Activated T-cell treated with anti-CD3 and anti-CD28 coated beads for 48 hours (primary cell): ENCODE data around the gene HEXIM2.
"Not testable (repeated sequence)": the region's sequence is repeated elsewhere in the genome, so short reads cannot be mapped to it uniquely, and the experiment has no call there.

Source experiments
- DNase-seq: peaks from one replicate; pipeline ENCODE4 v3.0.0-alpha.2; 2020; ENCODE audit warnings: low read depth

The HEXIM2 gene

GRCh38 chr17:45170280-45170930, 8.7 kb downstream of the HEXIM2 start:
- DNase-seq, result no peak

GRCh38 chr17:45170931-45171337, 9.3 kb downstream of the HEXIM2 start:
- no peak for DNase-seq

- DNase-seq, result no peak
These were observed 9.9 kb downstream of the HEXIM2 start for GRCh38 chr17:45171338-45172231.

DNA sequence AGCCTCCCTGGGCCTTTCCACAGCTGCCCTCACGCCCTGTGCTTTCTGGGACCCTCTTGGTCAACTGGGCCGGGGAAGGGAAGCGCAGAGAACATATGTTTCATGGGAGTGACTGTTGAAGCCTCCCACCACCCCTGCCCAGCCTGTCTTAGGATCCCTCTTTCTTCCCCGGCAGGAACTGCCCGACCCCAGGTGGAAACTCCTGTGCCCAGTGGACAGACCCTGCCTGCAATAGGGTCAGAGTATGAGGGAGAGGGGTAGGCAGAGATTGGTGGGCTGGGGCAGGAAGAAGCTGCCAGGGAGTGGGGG, 10.5 kb downstream of the HEXIM2 start:
- DNase-seq, result no peak

- peak; percentile 48 for DNase-seq
These were observed 11.0 kb downstream of the HEXIM2 start for GRCh38 chr17:45172541-45173286.

DNA sequence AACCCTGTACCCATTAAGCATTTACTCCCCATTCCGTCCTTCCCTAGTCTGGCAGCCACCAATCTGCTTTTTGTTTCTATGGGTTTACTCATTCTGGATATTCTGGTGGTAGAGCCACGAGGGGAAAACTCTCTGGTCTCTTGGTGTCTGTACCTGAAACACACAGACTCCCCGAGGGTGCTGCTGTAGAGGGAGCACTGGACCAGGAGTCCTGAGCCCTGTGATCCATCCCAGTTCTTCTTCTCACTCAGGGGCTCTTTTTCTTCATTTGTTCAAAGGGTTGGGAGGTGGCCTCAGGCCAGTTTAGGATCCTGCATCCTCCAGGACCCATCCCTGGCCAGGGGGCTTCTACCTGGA, 14.1 kb downstream of the HEXIM2 start:
- DNase-seq, result no peak

- no peak for DNase-seq
These were observed 15.9 kb downstream of the HEXIM2 start for GRCh38 chr17:45177563-45177962.

DNA sequence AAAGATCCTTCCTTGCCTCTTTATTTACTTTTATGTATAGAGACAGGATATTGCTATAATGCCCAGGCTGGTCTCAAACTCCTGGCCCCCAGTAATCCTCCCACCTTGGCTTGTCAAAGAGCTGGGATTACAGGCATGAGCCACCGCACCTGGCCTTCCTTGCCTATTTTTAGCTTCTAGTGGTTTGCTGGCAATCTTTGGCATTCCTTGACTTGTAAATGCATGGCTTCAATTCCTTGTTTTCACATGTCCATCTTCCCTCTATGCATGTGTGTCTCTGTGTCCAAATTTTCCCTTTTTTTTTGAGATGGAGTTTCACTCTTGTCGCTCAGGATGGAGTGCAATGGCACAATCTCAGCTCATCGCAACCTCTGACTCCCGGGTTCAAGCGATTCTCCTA, 22.5 kb downstream of the HEXIM2 start:
- no peak for DNase-seq

DNA sequence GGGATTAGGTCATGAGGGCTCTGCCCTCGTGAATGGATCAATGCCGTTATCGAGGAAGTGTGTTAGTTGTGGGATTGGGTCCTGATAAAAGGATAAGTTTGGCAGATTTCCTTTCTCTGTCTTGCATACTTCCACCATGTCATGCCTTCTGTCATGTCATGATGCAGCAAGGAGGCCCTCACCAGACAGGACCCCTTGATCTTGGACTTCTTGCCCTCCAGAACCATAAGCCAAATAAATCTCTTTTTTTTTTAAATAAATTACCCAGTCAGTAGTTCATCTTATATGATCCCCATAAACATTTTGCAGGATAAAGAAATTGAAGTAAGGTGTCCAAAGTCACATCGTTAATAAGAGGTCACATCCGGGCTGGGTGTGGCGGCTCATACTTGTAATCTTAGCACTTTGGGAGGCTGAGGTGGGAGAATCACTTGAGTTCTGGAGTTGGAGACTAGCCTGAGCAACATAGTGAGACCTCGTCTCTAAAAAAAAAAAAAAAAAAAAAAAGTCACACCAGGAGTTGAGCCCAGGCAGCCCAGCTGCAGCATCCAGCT, 25.2 kb downstream of the HEXIM2 start:
- DNase-seq, result no peak

- DNase-seq, result no peak
These were observed 27.3 kb downstream of the HEXIM2 start for GRCh38 chr17:45189009-45189408.

- DNase-seq, result no peak
These were observed 29.0 kb downstream of the HEXIM2 start for GRCh38 chr17:45190503-45191255.

DNA sequence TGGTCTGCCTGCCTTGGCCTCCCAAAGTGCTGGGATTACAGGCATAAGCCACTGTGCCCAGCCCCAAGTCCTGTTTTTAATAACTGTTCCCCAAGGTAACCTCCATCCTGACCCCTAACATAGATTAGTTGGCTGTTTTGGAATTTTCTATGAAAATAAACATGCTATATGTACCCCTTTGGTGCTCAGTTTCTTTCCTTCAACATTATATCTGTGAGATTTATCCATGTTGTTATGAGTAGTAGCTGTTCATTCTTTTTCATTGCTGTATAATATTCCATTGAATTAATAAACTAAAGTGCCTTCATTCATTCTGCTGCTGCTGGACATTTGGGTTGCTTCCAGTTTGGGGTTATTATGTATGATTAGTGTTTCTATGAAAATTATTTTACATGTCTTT, 33.7 kb downstream of the HEXIM2 start:
- no peak for DNase-seq

- no peak for DNase-seq
These were observed 35.4 kb downstream of the HEXIM2 start for GRCh38 chr17:45197108-45197507.

DNA sequence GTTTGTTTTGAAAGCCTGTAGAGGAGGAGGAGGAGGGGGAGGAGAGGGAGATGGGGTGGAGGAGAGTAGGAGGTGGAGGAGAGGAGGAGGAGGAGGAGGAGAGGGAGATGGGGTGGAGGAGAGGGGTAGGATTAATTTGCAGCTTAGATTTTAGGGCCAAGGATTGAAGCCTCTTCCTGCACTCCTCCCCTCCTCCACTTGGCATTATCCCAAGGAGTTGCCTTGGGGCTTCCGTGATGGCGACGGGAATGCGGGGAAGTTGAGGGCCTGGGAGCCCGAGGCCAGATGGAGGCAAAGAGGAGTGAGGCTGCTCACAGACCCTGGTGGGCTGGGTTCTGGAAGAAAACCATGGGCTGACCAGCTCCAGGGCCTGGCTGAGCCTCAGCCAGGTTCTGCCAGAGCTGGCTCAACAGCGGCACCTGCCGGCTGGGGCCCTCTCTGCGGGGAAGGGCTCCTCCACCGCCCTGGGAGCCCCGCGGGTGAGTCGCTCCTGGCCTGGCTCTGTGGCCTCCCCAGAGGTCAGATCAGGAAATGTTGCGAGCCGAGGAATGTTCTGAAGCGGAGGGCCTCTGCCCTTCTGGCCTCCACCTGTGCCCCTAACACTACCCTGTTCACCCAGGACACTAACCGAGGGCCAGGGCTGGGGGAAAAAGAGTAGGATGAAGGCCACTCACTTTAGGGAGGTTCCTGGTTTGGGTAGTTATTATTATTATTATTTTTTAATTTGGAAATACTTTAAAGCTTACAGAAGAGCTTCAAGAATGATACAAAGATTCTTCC, 36.1 kb downstream of the HEXIM2 start:
- DNase-seq, result peak; percentile 91

DNA sequence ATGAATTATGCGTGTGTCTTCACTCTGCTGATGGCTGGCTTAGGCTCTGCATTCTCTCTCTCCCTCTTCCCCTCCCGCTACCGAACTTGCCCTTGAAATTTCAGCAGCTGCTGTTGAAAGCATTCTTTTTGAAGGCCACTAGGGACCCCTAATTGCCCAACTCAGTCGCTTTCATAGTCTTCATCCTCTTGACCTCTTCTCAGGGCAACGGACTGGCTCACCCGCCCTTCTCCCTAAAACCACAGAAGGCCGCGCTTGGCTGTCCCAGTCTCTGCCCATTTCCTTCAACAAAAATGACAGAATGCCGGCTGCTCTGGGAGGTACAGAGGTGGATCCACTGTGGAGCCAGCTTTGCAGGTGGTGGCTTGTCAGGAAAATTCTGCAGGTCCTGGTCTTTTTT, 39.0 kb downstream of the HEXIM2 start:
- no peak for DNase-seq

GRCh38 chr17:45201457-45201856, 39.8 kb downstream of the HEXIM2 start:
- DNase-seq, result no peak

DNA sequence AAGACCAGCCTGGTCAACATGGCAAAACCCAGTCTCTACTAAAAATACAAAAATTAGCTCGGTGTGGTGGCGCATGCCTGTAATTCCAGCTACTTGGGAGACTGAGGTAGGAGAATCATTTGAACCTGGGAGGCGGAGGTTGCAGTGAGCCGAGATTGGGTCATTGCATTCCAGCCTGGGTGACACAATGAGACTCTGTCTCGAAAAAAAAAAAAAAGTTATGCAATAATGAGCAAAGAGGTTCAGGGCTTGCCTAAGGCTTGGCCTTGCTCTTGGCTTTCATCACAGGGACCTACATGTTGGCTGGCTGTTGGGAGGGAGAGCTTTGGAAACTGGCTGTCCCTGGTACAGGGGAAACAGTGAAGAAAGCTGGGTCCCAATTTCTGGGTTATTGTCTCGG, 40.2 kb downstream of the HEXIM2 start:
- not testable (repeated sequence) for DNase-seq

DNA sequence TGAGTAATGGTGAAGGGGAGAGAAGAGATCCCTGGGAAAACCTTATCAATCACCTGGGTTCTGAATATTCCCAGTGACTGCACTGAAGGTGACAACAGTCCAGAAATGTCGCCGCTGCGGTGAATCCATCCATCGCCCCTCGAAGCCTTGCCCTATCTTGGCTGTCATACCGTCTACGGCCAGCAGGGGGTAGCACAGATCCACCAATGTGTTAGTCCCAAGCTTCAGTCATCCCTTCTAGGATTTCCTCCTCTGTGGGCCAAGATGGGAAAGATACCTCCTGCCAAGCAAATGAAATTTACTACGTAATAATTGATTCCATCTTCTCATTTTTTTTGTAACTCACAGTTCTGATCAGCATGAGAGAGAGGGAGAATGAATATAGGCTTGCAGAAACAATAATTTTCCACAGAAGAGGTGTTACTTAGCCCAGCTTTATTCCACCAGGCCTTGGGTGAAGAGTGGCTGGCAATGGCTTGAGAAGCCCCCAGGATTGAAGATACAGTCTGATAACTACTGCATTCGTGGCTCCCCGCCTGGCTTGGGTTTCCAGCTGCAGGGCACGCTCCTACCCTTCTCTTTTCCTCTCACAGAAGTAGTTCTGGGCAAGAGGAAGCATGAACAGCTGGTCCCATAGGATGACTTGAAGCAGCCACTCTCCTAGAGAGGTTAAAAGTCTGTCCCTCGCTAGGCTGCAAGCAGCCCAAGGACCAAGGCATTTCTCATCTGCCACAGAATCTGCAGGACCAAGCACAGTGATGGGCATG, 57.4 kb downstream of the HEXIM2 start:
- peak; percentile 78 for DNase-seq
